Loucy (cell line): ENCODE data around the gene INO80B.

Experiments
- EZH2phosphoT487 ChIP-seq: fragments of 200-600 bp; IDR thresholded peaks from 2 replicates; pipeline ENCODE4 v1.6.1; 2018; ENCODE audit warnings: antibody characterized with exemption, mild to moderate bottlenecking, moderate library complexity, borderline replicate concordance
- TF ChIP-seq, protein P1 (sequence below): fragments of 200-600 bp; sonication (generic); conservative IDR thresholded peaks from 2 replicates; pipeline ENCODE4 v1.5.1; 2014; ENCODE audit warnings: mild to moderate bottlenecking, antibody characterized with exemption, low read length

DNA sequence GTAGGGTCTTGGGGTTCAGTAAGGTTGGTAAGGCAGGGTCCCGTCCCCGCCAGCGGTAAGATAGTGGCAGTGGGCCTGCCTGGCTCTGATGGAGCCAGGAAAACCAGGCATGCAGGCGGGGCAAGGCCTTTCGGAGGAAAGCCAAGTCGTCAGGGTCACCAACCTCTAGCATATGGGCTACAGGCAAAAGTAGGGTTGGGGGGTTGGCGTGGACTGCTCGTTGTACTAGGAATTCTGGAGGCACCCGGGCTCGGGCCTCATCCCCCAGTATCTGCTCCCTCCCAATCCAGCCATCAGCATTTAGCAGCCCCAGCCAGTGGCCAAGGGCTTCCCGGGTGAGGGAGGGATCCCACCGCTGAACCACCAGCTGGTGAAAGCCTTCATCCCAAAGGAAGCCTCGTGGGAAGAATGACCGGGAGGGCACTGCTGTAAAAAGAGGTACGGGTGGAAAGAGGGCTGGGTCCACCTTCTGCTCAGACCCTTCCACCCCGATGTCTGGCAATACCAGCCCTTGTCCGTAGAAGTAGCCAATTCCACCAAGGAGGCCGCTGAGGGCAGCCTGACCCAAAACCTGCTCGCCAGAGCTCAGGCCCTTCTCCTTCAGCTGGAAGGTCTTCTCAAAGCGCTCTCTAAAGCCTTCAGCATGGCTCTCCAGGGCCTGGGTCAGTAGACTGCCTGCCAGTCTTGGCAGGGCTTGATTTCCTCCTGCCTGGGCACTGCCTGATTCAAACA is 7.3 kb downstream of the INO80B start:
- TF ChIP-seq, protein P1, sequence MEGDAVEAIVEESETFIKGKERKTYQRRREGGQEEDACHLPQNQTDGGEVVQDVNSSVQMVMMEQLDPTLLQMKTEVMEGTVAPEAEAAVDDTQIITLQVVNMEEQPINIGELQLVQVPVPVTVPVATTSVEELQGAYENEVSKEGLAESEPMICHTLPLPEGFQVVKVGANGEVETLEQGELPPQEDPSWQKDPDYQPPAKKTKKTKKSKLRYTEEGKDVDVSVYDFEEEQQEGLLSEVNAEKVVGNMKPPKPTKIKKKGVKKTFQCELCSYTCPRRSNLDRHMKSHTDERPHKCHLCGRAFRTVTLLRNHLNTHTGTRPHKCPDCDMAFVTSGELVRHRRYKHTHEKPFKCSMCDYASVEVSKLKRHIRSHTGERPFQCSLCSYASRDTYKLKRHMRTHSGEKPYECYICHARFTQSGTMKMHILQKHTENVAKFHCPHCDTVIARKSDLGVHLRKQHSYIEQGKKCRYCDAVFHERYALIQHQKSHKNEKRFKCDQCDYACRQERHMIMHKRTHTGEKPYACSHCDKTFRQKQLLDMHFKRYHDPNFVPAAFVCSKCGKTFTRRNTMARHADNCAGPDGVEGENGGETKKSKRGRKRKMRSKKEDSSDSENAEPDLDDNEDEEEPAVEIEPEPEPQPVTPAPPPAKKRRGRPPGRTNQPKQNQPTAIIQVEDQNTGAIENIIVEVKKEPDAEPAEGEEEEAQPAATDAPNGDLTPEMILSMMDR: no peak
- TF ChIP-seq EZH2phosphoT487: no peak
